HG03196 (cell line): ENCODE results near the gene ANKRD10.

ENCODE experiments used
- ATAC-seq: cut with Tn5 transposase; IDR thresholded peaks from one replicate; pipeline ENCODE4 v1.9.1; 2021; ENCODE audit not compliant: unreplicated experiment

The ANKRD10 gene

DNA sequence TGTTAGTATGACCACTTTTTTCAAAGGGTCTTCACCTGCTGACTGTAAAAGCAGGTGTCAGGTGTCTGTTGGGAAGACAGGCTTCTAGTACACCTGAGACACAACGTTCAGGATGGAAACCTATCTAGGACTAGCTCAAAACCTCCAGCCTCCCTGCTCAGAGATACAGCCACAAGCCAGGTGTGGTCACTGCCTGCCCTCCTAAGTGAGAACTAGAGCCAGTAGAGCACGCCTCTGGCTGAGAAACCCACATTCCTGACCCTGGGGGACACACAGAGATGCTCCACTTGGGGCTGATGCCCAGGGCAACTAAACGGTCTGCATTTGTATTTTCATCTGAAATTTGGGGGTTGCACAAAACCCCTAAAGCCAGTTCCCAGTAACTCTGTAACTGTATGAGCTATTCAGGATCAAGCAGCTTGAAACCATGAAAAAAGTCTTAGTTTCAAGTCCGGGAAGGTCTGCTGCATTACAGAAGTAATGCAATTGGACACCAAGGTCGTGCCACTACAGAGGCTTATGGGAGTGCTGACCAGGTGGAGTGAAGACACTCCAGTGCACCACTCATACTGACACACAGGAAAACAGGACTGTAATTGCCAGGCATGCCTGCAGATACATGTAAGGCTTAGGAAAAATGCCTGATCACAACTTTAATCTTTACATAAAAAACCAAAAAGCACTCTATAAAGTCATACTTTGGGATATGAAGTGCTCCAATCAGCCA is 27.8 kb downstream of the ANKRD10 start:
- no peak for ATAC-seq

DNA sequence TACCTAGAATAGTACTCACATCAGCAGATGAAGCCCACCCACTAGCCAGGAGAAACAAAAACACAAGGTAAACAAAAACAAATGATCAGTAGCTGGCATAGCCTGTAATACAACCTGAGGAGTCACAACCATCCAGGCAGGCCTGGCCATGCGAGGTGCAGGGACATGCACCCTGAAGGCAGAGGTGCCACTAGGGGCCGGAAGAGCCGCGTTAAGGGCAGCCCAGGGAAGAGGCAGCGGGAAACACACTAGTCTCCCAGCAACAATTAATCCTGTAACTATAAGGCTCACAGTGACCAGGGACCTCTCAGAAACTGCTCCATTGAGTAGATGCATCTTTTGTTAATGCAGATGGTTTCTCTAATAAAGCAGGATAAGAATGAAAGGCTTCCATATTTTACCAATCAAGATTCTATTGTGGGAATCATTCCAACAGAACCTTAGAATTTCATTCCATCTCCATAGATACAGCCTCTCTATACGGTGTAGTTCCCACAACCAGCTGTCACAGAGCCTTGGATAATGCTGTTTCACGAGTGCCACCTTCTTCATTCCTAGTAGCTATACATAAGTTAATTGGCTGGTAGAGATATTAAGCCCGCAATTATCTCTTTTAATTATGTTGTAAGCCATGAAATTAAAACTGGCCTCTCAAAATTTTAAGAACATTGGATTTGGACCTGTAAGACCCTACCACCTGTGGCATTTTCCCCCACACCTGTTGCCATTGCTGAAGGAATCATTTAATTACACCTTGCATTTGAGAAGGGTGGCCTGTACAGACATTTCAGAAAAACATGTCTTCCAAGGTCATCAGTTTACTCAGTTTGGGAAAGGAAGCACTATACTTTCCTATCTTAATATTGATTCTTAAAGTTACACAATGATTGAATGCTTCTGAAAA is 28.7 kb downstream of the ANKRD10 start:
- ATAC-seq, result no peak

DNA sequence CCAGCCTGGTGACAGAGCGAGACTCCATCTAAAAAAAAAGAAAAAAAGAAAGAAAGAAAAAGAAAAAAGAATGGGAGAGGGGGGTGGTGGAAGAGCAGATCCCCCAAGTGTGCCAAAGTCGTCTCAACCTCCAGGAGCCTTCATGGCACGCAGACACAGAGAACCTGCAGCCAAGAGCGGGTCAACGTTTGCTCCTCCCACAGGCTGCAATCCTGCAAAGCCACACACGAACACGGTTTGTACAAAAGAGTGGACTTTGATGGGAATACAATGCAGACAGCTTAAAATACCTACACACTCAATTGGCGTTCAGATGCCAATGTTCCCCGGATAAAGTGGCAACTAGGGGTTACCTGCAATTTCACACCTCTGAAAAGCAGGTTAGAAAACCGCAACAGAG is 29.4 kb downstream of the ANKRD10 start:
- no peak for ATAC-seq

DNA sequence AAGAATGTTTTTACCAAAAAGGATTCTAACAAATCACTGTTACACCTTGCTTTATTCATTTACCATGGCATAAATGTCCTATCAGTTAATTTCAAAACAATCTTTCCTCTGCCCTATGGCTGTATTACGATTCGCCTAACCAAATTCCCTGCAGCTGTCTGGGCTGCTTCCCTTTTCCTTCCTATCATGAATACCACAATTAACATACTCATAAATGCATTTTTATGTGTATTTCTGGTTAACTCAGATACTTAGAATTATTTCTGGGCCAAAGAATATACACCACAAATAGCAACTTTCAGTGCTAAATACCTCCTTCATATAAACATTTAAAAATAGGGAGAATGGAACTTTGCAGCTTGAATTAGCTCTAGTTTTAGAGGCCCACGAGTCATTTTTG is 30.4 kb downstream of the ANKRD10 start:
- ATAC-seq, result no peak

DNA sequence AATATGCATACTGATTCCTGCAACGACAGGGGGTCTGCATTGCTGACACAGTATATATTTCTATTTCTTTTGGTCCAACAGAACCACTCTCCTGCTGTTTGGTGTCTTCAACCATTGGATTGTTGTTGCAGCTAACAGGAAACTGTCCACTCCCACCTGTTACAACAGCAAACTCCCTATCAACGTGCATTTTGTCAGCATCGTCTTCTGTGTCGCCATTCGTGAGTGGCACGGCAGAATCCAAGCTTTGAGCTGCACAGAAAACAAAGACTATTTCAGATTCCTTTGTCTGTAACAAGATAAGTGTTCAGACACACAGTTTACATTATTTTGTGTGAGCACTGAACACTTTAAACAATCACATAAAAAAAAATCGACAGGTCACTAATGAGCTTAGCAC is 31.3 kb downstream of the ANKRD10 start:
- ATAC-seq, result no peak

DNA sequence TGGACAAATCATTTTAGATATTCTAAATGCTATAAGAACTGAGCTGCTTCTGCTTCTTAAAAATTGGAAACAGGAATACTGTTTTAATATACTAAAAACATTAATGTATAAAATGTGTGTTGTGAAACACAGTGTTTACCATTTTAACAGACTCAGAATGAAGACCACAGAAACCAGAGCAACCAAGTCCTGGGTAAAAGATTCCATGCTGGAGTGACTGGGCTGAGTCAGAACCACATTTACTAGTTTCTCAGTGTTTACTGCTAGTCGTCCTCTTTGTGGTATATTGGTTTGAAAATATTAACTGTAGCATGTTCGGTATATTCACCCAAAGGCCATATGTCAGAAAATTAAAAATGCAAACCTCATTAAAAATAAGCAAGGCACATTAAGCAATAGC is 31.9 kb downstream of the ANKRD10 start:
- no peak for ATAC-seq

DNA sequence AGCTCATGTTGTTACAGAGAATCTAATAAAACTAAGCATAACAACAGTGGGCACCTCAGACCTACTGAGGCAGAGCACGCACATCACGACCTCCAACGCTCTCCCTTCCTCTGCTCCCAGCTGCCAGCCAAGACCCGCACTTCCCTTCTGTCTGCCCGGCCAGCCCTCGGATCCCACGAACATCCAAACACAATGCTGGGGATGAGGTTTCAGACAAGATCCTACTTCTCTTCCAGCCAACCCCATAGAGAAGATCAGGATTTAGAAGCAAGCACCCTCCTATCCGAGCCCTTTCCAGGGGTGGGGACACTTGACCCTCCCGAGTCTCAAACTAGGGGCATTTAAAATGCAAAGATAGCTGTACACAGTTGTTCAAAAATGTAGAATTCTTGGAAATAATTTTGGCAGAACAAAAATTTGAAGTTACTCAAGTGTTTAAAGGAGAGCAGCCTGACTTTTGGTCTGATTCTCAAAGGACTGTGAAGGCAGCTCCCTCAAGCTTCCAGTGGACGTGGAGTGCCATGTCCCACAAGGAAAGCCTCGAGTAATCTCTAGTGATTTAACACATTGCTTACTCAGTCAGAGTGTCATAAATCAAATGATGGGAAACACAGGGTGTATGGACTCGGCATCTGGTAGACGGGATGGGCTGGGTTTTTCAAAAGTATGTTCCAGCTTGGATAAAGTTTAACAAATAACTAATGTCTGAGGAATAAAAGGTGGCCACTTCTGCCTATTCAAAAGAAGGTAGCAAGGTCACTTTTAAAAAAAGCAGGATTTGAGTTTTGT is 32.8 kb downstream of the ANKRD10 start:
- ATAC-seq, result no peak

DNA sequence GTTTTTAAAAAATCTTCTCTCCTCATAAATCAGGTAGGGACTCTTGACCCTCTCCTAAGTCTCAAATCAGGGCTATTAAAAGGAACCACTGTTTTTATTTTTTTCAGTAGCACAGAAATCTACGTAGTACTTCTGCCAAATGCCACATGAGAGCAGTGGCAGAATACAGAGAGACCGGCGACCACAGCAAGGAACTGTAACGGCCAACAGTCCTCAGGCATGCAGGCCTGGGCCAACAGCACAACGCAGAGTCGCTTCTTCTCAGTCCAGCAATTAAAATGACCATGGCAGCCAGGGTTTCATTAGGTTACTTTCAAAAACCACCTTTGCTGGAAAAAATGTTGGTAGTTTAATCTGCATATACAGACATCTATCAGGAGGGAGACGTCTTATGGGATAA is 34.2 kb downstream of the ANKRD10 start:
- ATAC-seq, result no peak

DNA sequence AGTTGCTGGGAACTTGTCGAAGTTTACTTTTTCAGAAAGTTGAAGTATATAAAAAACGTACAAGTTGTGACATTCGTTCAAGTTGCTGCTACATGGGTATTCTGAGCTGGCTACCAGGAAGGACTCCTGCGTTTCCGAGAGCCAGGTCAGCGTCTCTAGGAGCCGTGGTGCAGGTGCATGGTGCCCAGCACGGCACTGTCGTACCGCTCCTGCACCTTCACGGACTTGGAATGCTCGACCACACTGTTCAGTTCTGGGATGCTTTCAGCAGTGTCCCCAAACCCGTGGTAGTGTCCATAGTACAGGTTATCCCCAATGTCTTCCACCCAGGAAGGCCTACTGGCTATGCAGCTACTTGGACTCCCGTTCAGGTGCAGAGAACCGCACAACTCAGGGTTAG is 35.4 kb downstream of the ANKRD10 start:
- no peak for ATAC-seq

DNA sequence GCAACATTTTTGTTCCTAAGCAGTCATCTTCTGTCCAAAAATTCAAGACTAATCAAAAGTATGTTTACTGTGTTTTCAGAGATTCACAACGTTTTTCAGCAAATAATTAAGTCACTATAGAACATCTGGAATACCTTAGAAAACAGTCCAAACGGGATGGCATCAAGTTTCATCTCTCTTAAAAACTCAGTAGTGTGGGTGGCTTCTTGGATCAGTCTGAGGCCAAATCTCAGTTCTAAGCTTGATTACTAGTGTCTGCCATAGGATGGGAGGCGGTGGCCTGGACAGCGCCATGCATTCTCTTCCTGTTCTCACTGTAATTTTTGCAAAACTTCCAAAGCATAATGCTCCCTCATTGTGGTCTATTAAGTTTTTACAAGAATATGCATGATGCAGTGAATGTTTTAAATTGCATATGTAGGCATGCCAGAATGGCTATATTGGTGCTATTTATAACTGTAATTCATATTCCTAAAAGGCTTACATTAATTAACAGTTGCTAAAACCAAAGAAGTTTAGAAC is 37.1 kb downstream of the ANKRD10 start:
- ATAC-seq, result no peak

DNA sequence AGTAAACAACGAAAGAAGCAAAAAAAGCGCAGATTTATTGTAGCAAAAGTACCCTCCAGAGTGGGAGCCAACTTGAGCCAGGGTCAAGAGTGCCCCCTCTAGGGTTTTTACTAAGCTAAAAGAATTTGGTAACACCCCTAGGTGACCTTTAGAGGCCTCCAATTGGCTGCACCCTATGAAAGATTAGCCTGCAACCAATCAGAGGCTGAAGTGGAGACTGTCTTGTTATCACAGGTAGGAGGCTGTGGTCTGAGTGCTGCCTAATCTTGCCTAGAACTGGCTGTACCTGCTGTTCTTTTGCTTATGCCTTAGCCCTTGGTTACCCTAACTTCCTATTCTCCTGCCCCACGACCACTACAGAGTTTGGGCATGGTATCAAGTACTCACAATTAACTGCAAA is 38.3 kb downstream of the ANKRD10 start:
- ATAC-seq, result no peak

DNA sequence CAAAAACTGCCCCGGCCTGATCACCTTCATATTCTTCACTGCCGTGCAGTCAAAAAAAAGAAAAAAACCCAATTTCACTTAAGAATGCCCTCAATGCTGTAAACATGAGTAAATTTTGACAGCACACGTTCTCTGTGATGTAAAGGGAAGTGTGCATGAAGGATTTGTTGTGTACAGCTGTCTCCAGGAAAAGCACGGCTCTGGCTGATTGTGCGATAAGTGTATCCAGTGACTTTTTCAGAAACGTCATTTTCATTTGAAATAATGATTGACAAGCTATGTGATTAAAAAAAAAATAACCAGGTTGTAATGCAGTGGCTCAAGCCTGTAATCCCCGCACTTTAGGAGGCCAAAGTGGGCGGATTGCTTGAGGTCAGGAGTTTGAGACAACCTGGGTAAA is 39.6 kb downstream of the ANKRD10 start:
- ATAC-seq, result no peak

DNA sequence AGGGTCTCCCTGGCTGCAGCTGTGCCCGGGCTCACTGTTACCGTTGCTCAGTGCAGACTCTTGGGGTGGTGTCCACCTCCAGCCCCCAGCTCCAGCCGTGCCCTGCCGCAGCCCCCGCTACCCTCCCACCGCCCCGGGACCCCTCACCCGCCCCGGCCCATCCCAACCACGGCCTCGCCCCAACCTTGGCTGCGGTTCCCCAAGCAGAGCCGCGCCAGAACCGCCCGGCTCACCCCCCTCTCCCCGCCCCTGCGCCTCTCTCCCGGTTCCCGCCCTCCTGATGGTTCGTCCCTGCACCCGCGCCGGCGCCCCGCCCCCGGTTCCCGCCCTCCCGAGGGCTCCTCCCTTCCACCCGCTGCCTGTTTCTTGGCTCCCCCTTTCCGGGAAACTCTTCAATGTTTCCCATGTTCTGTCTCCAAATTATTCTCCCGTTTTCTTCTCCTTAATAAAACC is 40.3 kb downstream of the ANKRD10 start:
- ATAC-seq, result no peak

DNA sequence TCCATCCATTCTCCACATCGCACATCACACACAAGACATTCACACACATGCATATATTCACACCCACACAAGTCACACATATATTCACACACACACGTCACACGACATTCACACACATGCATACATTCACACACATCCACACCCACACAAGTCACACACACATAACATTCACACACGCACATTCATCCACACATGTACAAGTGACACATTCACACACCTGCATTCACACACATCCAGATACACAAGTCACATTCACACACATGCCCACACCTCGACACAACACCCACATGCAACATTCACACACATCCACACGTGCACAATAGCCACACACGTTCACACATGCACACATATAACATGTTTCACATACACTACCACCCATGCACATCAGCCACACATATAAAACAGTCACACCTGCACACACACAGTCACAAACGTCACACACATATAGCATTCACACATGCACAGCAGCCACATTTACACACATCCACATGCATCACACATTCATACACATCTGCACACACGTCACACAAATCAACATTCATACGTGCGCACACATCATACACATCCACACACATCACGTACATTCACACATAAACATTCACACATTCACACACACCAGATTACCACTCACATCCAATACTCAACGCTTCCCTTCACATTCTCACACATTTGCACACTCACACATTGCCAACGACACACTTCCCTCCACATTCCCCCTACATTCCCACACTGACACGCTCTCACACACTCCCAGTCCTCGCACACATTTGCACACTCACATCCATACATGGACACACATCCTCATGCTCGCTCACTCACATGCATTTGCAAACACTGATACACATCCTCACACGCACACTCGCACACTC is 41.0 kb downstream of the ANKRD10 start:
- ATAC-seq, result no peak

DNA sequence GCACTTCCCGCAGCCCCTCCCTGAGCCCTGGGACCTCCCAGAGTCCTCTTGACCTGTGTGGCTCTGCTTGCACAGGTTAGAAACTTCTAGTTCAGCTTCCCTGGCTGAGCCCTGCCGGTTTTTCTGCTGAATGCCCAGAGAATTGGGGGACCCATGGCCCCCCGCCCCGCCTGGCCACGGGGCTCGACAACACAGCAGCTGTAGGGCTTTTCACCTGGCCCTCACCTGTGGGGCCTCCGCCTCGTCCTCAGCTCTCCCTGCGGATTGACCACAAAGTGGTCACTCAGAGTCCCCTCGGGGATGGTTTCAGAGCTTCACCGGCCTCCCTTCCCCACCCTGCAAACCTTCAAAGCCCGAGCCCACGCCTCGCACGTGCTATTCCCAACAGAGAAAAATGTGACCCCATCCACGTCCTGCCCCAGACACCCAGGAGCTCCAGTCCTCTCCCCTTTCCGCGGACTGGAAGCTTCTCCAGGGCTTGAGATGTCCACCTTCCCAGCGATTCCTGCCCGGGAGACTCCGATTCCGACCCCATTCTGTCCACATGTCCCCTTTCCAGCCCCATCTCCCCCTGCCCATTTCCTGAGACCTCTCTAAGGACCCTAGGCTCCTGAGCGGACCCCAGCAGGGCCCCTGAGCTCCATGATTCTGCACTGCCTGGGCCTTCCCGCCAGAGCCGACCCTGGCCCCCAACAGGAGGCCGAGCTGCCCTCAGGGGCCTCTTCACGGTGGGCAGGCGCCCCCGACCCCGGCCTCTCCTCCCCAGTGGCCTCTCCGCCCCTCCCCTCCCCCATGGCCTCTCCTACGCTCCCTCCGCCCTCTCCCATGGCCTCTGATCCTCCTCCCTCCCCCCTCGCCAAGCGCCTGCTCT is 41.9 kb downstream of the ANKRD10 start:
- ATAC-seq, result no peak

DNA sequence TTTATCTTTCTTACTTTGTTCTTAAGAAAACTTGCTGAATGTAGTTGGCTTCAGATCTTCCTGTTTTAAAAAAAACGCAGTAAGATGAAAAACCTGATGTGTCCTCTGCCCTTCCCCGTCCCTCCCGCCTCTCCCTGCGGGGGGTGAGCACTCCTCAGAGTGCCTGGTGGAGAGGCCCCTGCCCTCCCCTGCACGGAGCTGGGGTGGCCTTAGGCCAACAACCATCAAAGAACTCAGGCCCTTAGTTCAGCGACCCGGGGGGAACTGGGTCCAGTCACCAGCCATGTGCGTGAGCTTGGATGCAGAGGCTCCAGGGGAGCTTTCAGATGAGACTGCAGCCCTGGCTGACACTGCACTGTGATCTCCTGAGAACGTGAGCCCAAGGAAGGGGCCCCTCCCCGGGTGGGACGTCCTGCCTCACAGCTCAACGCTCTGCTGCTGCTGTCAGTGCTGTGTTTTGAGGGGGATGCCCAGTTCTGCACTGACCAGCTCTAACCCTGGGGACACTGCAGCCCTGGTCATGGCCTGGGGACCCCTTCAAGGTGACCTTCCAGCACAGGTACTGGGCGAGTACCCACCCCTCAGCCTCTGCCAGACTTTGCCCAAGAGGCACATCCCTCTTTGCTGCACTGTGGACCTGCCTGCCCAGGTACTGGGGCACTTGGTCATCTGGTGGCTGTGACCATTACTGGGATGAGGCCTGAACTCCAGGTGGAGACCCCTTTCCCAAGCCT is 42.7 kb downstream of the ANKRD10 start:
- ATAC-seq, result no peak

DNA sequence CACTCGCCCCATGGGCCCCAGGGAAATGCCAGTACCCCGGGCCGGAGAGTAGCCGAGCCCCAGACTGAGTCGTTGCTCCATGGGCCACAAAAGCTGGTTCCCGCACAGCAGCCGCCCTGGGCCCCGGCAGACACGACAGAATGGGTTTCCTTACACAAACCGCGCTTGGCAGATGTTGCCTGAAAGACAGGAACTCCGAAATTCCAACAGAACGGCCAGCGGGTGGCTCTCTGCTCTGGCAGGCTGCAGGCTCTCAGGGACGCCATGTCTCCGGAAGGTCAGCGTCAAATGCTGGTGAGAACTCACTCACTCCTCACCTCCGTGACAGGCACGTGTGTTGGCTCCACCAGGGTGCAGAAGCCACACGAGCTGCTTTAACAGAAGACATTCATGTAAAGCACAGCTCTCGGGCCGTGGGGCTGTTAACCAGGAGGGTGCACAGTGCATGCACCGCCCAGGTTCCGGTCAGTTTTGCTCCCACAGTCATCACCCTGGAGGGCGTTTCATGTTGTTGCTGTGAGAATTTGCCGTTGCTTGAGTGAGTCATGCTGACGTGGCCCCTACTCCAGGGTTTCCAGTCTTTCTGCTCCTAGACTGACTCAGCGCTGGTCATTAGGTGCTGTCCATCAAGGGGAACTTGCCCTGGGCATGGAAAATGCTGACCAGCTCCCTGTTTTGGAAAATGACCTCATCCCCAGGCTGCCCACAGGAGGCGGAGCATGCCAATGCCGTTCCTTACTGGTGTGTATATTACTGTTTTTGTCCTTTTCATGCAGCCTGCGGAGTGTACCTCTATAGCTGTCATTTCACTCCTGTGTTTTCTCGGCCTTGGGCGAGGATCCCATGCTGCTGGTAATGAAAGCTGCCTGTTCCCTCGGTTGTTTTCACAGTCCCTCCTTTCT is 44.8 kb downstream of the ANKRD10 start:
- ATAC-seq, result no peak
